WTC11 (cell line): ENCODE data around the gene ARHGEF1. TPM values are rescaled to one million over a fixed set of nuclear protein-coding genes. Genes with fewer than 3 reads are reported as not detected.

Experiments
- ATAC-seq: fragments of 200-7000 bp; cut with Tn5 transposase; 2 replicates; pipeline ENCODE4 v1.10.0; 2021; ENCODE audit warnings: mild to moderate bottlenecking, moderate library complexity
- Bru-seq: library from RNA; stranded (reverse); fragments of 400-500 nt; gene quantifications from one replicate; lab custom pipeline; 2021; lab: Mats Ljungman, UMichigan
- CTCF ChIA-PET: fragments of 300-600 bp; sonication (Branson Sonifier 250); formaldehyde crosslinking; loops from one replicate; lab custom pipeline; 2021; ENCODE audit warnings: antibody characterized with exemption; lab: Charles Lee
- POLR2A ChIA-PET: fragments of 350-600 bp; sonication (Branson Sonifier 250); formaldehyde crosslinking; loops from one replicate; lab custom pipeline; 2021; ENCODE audit warnings: antibody characterized with exemption; lab: Charles Lee
- DNase-seq: peaks from one replicate; pipeline ENCODE4 v3.0.0; 2021; ENCODE audit warnings: low spot score
- H3K27ac Mint-ChIP-seq: 2 replicates; pipeline ENCODE4 v1.8.0; 2021; ENCODE audit warnings: mixed read lengths
- H3K27me3 Mint-ChIP-seq: 2 replicates; pipeline ENCODE4 v1.8.0; 2021; ENCODE audit warnings: low read depth, mild to moderate bottlenecking, moderate library complexity, mixed read lengths
- H3K36me3 Mint-ChIP-seq: 2 replicates; pipeline ENCODE4 v1.8.0; 2021; ENCODE audit warnings: mixed read lengths
- H3K4me1 Mint-ChIP-seq: 2 replicates; pipeline ENCODE4 v1.8.0; 2022; ENCODE audit warnings: mixed read lengths
- H3K4me3 Mint-ChIP-seq: 2 replicates; pipeline ENCODE4 v1.8.0; 2021; ENCODE audit warnings: mild to moderate bottlenecking, moderate library complexity, mixed read lengths
- H3K9me3 Mint-ChIP-seq: 2 replicates; pipeline ENCODE4 v1.8.0; 2021; ENCODE audit warnings: mixed read lengths
- AFF4 ChIP-seq: sonication (generic); formaldehyde crosslinking; IDR thresholded peaks from 2 replicates; pipeline ENCODE4 v1.8.1; 2023; ENCODE audit warnings: mild to moderate bottlenecking, missing genetic modification reagents, borderline replicate concordance
- ATF1 ChIP-seq: sonication (generic); formaldehyde crosslinking; IDR thresholded peaks from 2 replicates; pipeline ENCODE4 v1.8.1; 2023; ENCODE audit warnings: mild to moderate bottlenecking, moderate library complexity, missing genetic modification reagents
- CBFB ChIP-seq: sonication (generic); formaldehyde crosslinking; IDR thresholded peaks from 2 replicates; pipeline ENCODE4 v1.8.1; 2022; ENCODE audit warnings: mild to moderate bottlenecking, low read depth, missing genetic modification reagents
- E2F5 ChIP-seq: sonication (generic); formaldehyde crosslinking; IDR thresholded peaks from 2 replicates; pipeline ENCODE4 v1.8.1; 2022; ENCODE audit warnings: mild to moderate bottlenecking, moderate library complexity, missing genetic modification reagents
- ETV6 ChIP-seq: sonication (generic); formaldehyde crosslinking; IDR thresholded peaks from 2 replicates; pipeline ENCODE4 v1.8.1; 2022; ENCODE audit warnings: mild to moderate bottlenecking, missing genetic modification reagents
- GTF2I ChIP-seq: fragments of 250-450 bp; sonication (Bioruptor Pico); conservative IDR thresholded peaks from 2 replicates; pipeline ENCODE4 v1.4.0; 2021; ENCODE audit warnings: mild to moderate bottlenecking
- KAT7 ChIP-seq: sonication (generic); formaldehyde crosslinking; IDR thresholded peaks from 2 replicates; pipeline ENCODE4 v1.8.1; 2023; ENCODE audit warnings: missing genetic modification reagents, mild to moderate bottlenecking, borderline replicate concordance
- MXD4 ChIP-seq: fragments of 250-450 bp; sonication (Bioruptor Pico); IDR thresholded peaks from 2 replicates; pipeline ENCODE4 v1.8.0; 2021; ENCODE audit warnings: mild to moderate bottlenecking, moderate library complexity, borderline replicate concordance
- MYBL2 ChIP-seq: sonication (generic); formaldehyde crosslinking; IDR thresholded peaks from 2 replicates; pipeline ENCODE4 v1.8.1; 2023; ENCODE audit warnings: mild to moderate bottlenecking, moderate library complexity, missing genetic modification reagents
- SMAD4 ChIP-seq: sonication (generic); formaldehyde crosslinking; IDR thresholded peaks from 2 replicates; pipeline ENCODE4 v1.8.0; 2022; ENCODE audit warnings: mild to moderate bottlenecking, missing genetic modification reagents
- SOX15 ChIP-seq: fragments of 250-450 bp; sonication (Bioruptor Pico); IDR thresholded peaks from 2 replicates; pipeline ENCODE4 v1.9.0; 2021; ENCODE audit warnings: mild to moderate bottlenecking
- SP1 ChIP-seq: sonication (generic); formaldehyde crosslinking; conservative IDR thresholded peaks from 2 replicates; pipeline ENCODE4 v1.8.1; 2022; ENCODE audit warnings: missing genetic modification reagents
- STAT6 ChIP-seq: sonication (generic); formaldehyde crosslinking; conservative IDR thresholded peaks from 2 replicates; pipeline ENCODE4 v1.8.1; 2023; ENCODE audit warnings: mild to moderate bottlenecking, low read depth, missing genetic modification reagents, moderate library complexity
- TCF7 ChIP-seq: sonication (generic); formaldehyde crosslinking; IDR thresholded peaks from 2 replicates; pipeline ENCODE4 v1.8.0; 2022; ENCODE audit warnings: mild to moderate bottlenecking, low read depth, missing genetic modification reagents, moderate library complexity
- TEAD1 ChIP-seq: sonication (generic); formaldehyde crosslinking; IDR thresholded peaks from 2 replicates; pipeline ENCODE4 v1.8.0; 2022; ENCODE audit warnings: mild to moderate bottlenecking, missing genetic modification reagents
- TEAD4 ChIP-seq: sonication (generic); formaldehyde crosslinking; IDR thresholded peaks from 2 replicates; pipeline ENCODE4 v1.8.0; 2022; ENCODE audit warnings: mild to moderate bottlenecking, missing genetic modification reagents
- ZMAT4 ChIP-seq: fragments of 250-450 bp; sonication (Bioruptor Pico); IDR thresholded peaks from 2 replicates; pipeline ENCODE4 v1.9.0; 2021; ENCODE audit warnings: mild to moderate bottlenecking
- ZNF232 ChIP-seq: sonication (generic); formaldehyde crosslinking; IDR thresholded peaks from 2 replicates; pipeline ENCODE4 v1.8.0; 2022; ENCODE audit warnings: mild to moderate bottlenecking, missing genetic modification reagents
- ZNF317 ChIP-seq: sonication (generic); formaldehyde crosslinking; IDR thresholded peaks from 2 replicates; pipeline ENCODE4 v1.8.1; 2023; ENCODE audit warnings: low read depth, mild to moderate bottlenecking, moderate library complexity, missing genetic modification reagents, borderline replicate concordance
- ZNF416 ChIP-seq: fragments of 250-450 bp; sonication (Bioruptor Pico); IDR thresholded peaks from 2 replicates; pipeline ENCODE4 v1.9.0; 2021; ENCODE audit warnings: mild to moderate bottlenecking, inconsistent platforms
- ZNF512 ChIP-seq: sonication (generic); formaldehyde crosslinking; IDR thresholded peaks from 2 replicates; pipeline ENCODE4 v1.8.1; 2022; ENCODE audit warnings: missing genetic modification reagents, borderline replicate concordance
- ZNF671 ChIP-seq: fragments of 250-450 bp; sonication (Bioruptor Pico); IDR thresholded peaks from 2 replicates; pipeline ENCODE4 v1.8.0; 2021; ENCODE audit warnings: mild to moderate bottlenecking
- long read RNA-seq, 3 experiments: library from RNA in 1 of 3; library from capped mRNA in 1 of 3; library from polyadenylated mRNA in 1 of 3; unstranded in 2 of 3; stranded (forward) in 1 of 3; transcript quantifications; one replicate each; pipeline ENCODE4 v2.0.0, GENCODE V29; 2021
- total RNA-seq: library from RNA; stranded (reverse); gene quantifications from 3 replicates; pipeline ENCODE4 v1.2.3, GENCODE V29; 2021

The ARHGEF1 gene
- total RNA-seq (77.2 to 102 TPM (median 82.9 TPM) in 3 replicates), Bru-seq, nascent RNA (percentile 54 among the genes with signal in this experiment)
- long read RNA-seq, experiment 1, transcript ARHGEF1-203 (29 exons, 3,243 nt): minor isoform, 54 of 208 reads
- long read RNA-seq, experiment 1, transcript ARHGEF1-202 (28 exons, 3,091 nt): minor isoform, 15 of 208 reads
- long read RNA-seq, experiment 1, transcript ARHGEF1-201 (29 exons, 3,171 nt): major isoform, 60 of 208 reads
- long read RNA-seq, experiment 1, partial matches to known transcripts: 27 of 208 reads
- long read RNA-seq, experiment 1, other reads (novel, unspliced or antisense): 51 of 208 reads
- long read RNA-seq, experiment 2, transcript ARHGEF1-203 (29 exons, 3,243 nt): major isoform, 14 of 58 reads
- long read RNA-seq, experiment 2, partial matches to known transcripts: 25 of 58 reads
- long read RNA-seq, experiment 2, other reads (novel, unspliced or antisense): 17 of 58 reads
- long read RNA-seq, experiment 3, partial matches to known transcripts: 0 of 2 reads
- long read RNA-seq, experiment 3, other reads (novel, unspliced or antisense): 0 of 2 reads

- no peak for TF ChIP-seq ZNF512 (CRISPR knock-in tag)
- no peak for TF ChIP-seq KAT7 (CRISPR knock-in tag)
- TF ChIP-seq ZNF671: no peak
- no peak for TF ChIP-seq ZNF317 (CRISPR knock-in tag)
- no peak for TF ChIP-seq SP1 (CRISPR knock-in tag)
- TF ChIP-seq E2F5 (CRISPR knock-in tag): 0 out of 2 replicates have a peak, but pooled peaks have one; percentile 19
- peak; percentile 83 for TF ChIP-seq ETV6
- TF ChIP-seq ZMAT4: no peak
- TF ChIP-seq STAT6: 0 out of 2 replicates have a peak, but pooled peaks have one; percentile 14
- no peak for TF ChIP-seq MYBL2 (CRISPR knock-in tag)
- Mint-ChIP-seq H3K27ac (peak within 1 kb of the TSS; percentile 79), H3K36me3 (no peaks in the 10 kb centered on the region), H3K9me3 (no peaks in the 10 kb centered on the region), H3K27me3 (peaks cover 34% of the 10 kb centered on the region), H3K4me3 (peak within 1 kb of the TSS; percentile 94), H3K4me1 (peaks cover 36% of the 10 kb centered on the region)
- ChIA-PET POLR2A (interaction anchor here (0.7 to 2.1 kb wide), 2 partner anchors 10 to 54 kb away, joined by 3 to 10 read pairs; no protein-coding TSS in a partner anchor), CTCF (interaction anchor here (4.7 kb wide), 1 partner anchor 11 kb away, joined by 46 read pairs; no protein-coding TSS in a partner anchor)
- DNase-seq (peak; percentile 56), ATAC-seq (no peak)
Measured at GRCh38 chr19:41882568-41883462, at the start of gene ARHGEF1. Gene ARHGEF1 (plus strand): TSS chr19:41883184. CDS start chr19:41888083, 4,899 bp downstream.

- no peak overlapping the region for H3K4me3 Mint-ChIP-seq
- POLR2A ChIA-PET: interaction anchor here (1.1 to 1.7 kb wide), 2 partner anchors 22 to 86 kb away, joined by 3 to 5 read pairs; partner anchors contain the start of gene RPS19
- DNase-seq: no peak
- no peaks in the 10 kb centered on the region for H3K4me1 Mint-ChIP-seq
- H3K36me3 Mint-ChIP-seq: no peaks in the 10 kb centered on the region
- H3K27me3 Mint-ChIP-seq: peaks cover 31% of the 10 kb centered on the region
- CTCF ChIA-PET: interaction anchor here (0.6 to 3.3 kb wide), 4 partner anchors 18 to 131 kb away, joined by 5 to 21 read pairs (median 16); partner anchors contain the start of gene CEACAM6
- ATAC-seq: no peak
- no peak overlapping the region for H3K27ac Mint-ChIP-seq
- H3K9me3 Mint-ChIP-seq: no peaks in the 10 kb centered on the region
- TF ChIP-seq GTF2I: no peak
- TF ChIP-seq ATF1 (CRISPR knock-in tag): no peak
- TF ChIP-seq TEAD1 (CRISPR knock-in tag): no peak
- TF ChIP-seq TEAD4: no peak
- no peak for TF ChIP-seq MXD4 (CRISPR knock-in tag)
- no peak for TF ChIP-seq SMAD4 (CRISPR knock-in tag)
- no peak for TF ChIP-seq TCF7 (CRISPR knock-in tag)
- TF ChIP-seq ZNF416 (CRISPR knock-in tag): no peak
- TF ChIP-seq ZNF317 (CRISPR knock-in tag): no peak
- no peak for TF ChIP-seq SOX15 (CRISPR knock-in tag)
- TF ChIP-seq ZNF232 (CRISPR knock-in tag): no peak
- no peak for TF ChIP-seq AFF4
- TF ChIP-seq CBFB (CRISPR knock-in tag): no peak
Measured at GRCh38 chr19:41837981-41838708, 44.8 kb upstream of the ARHGEF1 start.
